H1 (cell line): ENCODE data around the gene LGALS1. TPM values are rescaled to one million over a fixed set of nuclear protein-coding genes. Genes with fewer than 3 reads are reported as not detected.

Experiments used
- CTCF ChIA-PET: fragments of 300-600 bp; sonication (Branson Sonifier 250); formaldehyde crosslinking; loops from one replicate; lab custom pipeline; 2021; ENCODE audit not compliant: partially characterized antibody; lab: Charles Lee
- POLR2A ChIA-PET: fragments of 300-600 bp; sonication (Branson Sonifier 250); formaldehyde crosslinking; loops from one replicate; lab custom pipeline; 2021; ENCODE audit warnings: inconsistent platforms; ENCODE audit not compliant: partially characterized antibody; lab: Charles Lee
- DNase-seq, 2 experiments: peaks; one replicate each; pipeline versions ENCODE4 v3.0.0 to v3.0.0-alpha.2; 2010 to 2022; ENCODE audit warnings: low spot score in 2 of 2, low read depth in 1 of 2, mixed read lengths in 1 of 2
- FAIRE-seq: peaks from 2 replicates; lab custom pipeline; 2011; peaks lifted over from hg19 to GRCh38; lab: Jason Lieb, UNC
- H2AFZ ChIP-seq: 2 replicates; pipeline ENCODE4 v1.8.1; 2012; ENCODE audit warnings: low read length, inconsistent platforms
- H2AK5ac ChIP-seq: 2 replicates; pipeline ENCODE4 v1.6.1; 2013; ENCODE audit warnings: low read depth, low read length
- H2BK120ac ChIP-seq: replicated peaks from 2 replicates; pipeline ENCODE3; 2013; ENCODE audit warnings: low read depth, low read length, inconsistent platforms
- H2BK12ac ChIP-seq: 2 replicates; pipeline ENCODE4 v1.6.1; 2013; ENCODE audit warnings: low read depth, low read length
- H2BK15ac ChIP-seq: 2 replicates; pipeline ENCODE4 v1.6.1; 2013; ENCODE audit warnings: low read length
- H2BK20ac ChIP-seq: 2 replicates; pipeline ENCODE4 v1.6.1; 2013; ENCODE audit warnings: low read length
- H2BK5ac ChIP-seq: 2 replicates; pipeline ENCODE4 v1.6.1; 2013; ENCODE audit warnings: low read depth, low read length
- H3K14ac ChIP-seq: 2 replicates; pipeline ENCODE4 v1.6.1; 2013; ENCODE audit warnings: inconsistent platforms; ENCODE audit not compliant: insufficient read length
- H3K18ac ChIP-seq: 2 replicates; pipeline ENCODE4 v1.6.1; 2013; ENCODE audit warnings: low read length; ENCODE audit errors: extremely low read depth
- H3K23ac ChIP-seq: 2 replicates; pipeline ENCODE4 v1.6.1; 2013; ENCODE audit warnings: inconsistent platforms; ENCODE audit not compliant: insufficient read length
- H3K23me2 ChIP-seq: 2 replicates; pipeline ENCODE4 v1.6.1; 2013; ENCODE audit warnings: low read depth, low read length
- H3K27ac ChIP-seq: 2 replicates; pipeline ENCODE4 v1.6.1; 2011; ENCODE audit warnings: low read depth, low read length, inconsistent platforms
- H3K27me3 ChIP-seq, 4 experiments: replicated peaks in 1 of 4; 1 replicate in 1 of 4; 2 replicates in 3 of 4; pipeline versions ENCODE4 v1.6.1 to v1.8.1; 2011 to 2013; ENCODE audit warnings: low read length in 3 of 4, mild to moderate bottlenecking in 3 of 4, inconsistent platforms in 2 of 4, mixed read lengths in 2 of 4, moderate library complexity in 1 of 4; ENCODE audit not compliant: control insufficient read depth in 3 of 4, insufficient read depth in 3 of 4; ENCODE audit errors: extremely low read depth in 1 of 4
- H3K36me3 ChIP-seq, 4 experiments: 2 replicates each; pipeline versions ENCODE4 v1.6.1 to v1.8.1; 2011 to 2013; ENCODE audit warnings: mild to moderate bottlenecking in 4 of 4, low read length in 3 of 4, moderate library complexity in 2 of 4, control low read depth in 1 of 4, inconsistent platforms in 1 of 4; ENCODE audit not compliant: insufficient read depth in 4 of 4, control insufficient read depth in 2 of 4
- H3K4ac ChIP-seq: replicated peaks from 2 replicates; pipeline ENCODE3; 2013; ENCODE audit warnings: low read length, low read depth, mixed read lengths, inconsistent platforms; ENCODE audit not compliant: insufficient read length
- H3K4me1 ChIP-seq, 4 experiments: replicated peaks in 1 of 4; 1 replicate in 1 of 4; 2 replicates in 3 of 4; pipeline versions ENCODE4 v1.6.1 to v1.8.1; 2011 to 2013; ENCODE audit warnings: low read length in 3 of 4, inconsistent platforms in 2 of 4, mixed read lengths in 1 of 4; ENCODE audit not compliant: insufficient read depth in 4 of 4, control insufficient read depth in 3 of 4
- H3K4me2 ChIP-seq, 2 experiments: 2 replicates each; pipeline versions ENCODE4 v1.6.1 to v1.8.1; 2011 to 2013; ENCODE audit warnings: low read depth in 2 of 2, low read length in 2 of 2, control low read depth in 1 of 2, inconsistent platforms in 1 of 2, mild to moderate bottlenecking in 1 of 2; ENCODE audit not compliant: insufficient read depth in 1 of 2
- H3K4me3 ChIP-seq, 4 experiments: fragments of 200-600, 300-600 bp in 1 of 4; sonication (generic), shearing (Covaris generic), sonication (Bioruptor Twin) in 1 of 4; 2 replicates each; pipeline versions ENCODE4 v1.5.1 to v1.8.1; 2011 to 2016; ENCODE audit warnings: low read length in 4 of 4, low read depth in 3 of 4, control low read depth in 2 of 4, inconsistent platforms in 2 of 4, mild to moderate bottlenecking in 2 of 4, mixed read lengths in 1 of 4, moderate library complexity in 1 of 4; ENCODE audit not compliant: insufficient read depth in 2 of 4; ENCODE audit errors: extremely low read depth in 1 of 4
- H3K56ac ChIP-seq: replicated peaks from 2 replicates; pipeline ENCODE3; 2013; ENCODE audit warnings: low read depth, mild to moderate bottlenecking, mixed read lengths, low read length, inconsistent platforms; ENCODE audit not compliant: insufficient read length
- H3K79me1 ChIP-seq: 2 replicates; pipeline ENCODE4 v1.6.1; 2013; ENCODE audit warnings: low read depth, low read length, control low read depth
- H3K79me2 ChIP-seq, 2 experiments: 2 replicates each; pipeline versions ENCODE4 v1.6.1 to v1.8.1; 2012 to 2013; ENCODE audit warnings: low read length in 2 of 2, mild to moderate bottlenecking in 2 of 2, inconsistent platforms in 1 of 2; ENCODE audit not compliant: insufficient read depth in 2 of 2, control insufficient read depth in 1 of 2
- H3K9ac ChIP-seq, 4 experiments: replicated peaks in 1 of 4; 1 replicate in 1 of 4; 2 replicates in 3 of 4; pipeline versions ENCODE4 v1.6.1 to v1.8.1; 2011 to 2013; ENCODE audit warnings: low read depth in 3 of 4, low read length in 3 of 4, control low read depth in 2 of 4, mild to moderate bottlenecking in 2 of 4, moderate library complexity in 2 of 4, inconsistent platforms in 1 of 4; ENCODE audit errors: extremely low read depth in 1 of 4
- H3K9me3 ChIP-seq, 2 experiments: 2 replicates each; pipeline versions ENCODE4 v1.6.1 to v1.8.1; 2012 to 2013; ENCODE audit warnings: mild to moderate bottlenecking in 2 of 2, moderate library complexity in 2 of 2, control low read depth in 1 of 2, inconsistent platforms in 1 of 2, low read depth in 1 of 2, low read length in 1 of 2, mixed read lengths in 1 of 2; ENCODE audit not compliant: insufficient read depth in 2 of 2
- H4K20me1 ChIP-seq, 2 experiments: replicated peaks in 1 of 2; 2 replicates each; pipeline versions ENCODE3 to v1.8.1; 2011 to 2013; ENCODE audit warnings: inconsistent platforms in 2 of 2, low read length in 2 of 2, mild to moderate bottlenecking in 1 of 2; ENCODE audit not compliant: insufficient read depth in 2 of 2, control insufficient read depth in 1 of 2
- H4K5ac ChIP-seq: 2 replicates; pipeline ENCODE4 v1.6.1; 2013; ENCODE audit warnings: low read length, low read depth, mixed read lengths, inconsistent platforms; ENCODE audit not compliant: insufficient read length
- H4K8ac ChIP-seq: 2 replicates; pipeline ENCODE4 v1.8.0; 2013; ENCODE audit warnings: mild to moderate bottlenecking, moderate library complexity, low read length, inconsistent platforms; ENCODE audit not compliant: insufficient read depth; ENCODE audit errors: extremely low read depth
- H4K91ac ChIP-seq: replicated peaks from 2 replicates; pipeline ENCODE3; 2013; ENCODE audit warnings: low read length, mixed read lengths, inconsistent platforms; ENCODE audit not compliant: insufficient read length
- JUN ChIP-seq: IDR thresholded peaks from 2 replicates; pipeline ENCODE4 v1.6.1; 2011; ENCODE audit warnings: low read depth, mild to moderate bottlenecking, improper control_type of control experiment, low read length
- KDM5A ChIP-seq: fragments of 200-600 bp; IDR thresholded peaks from 2 replicates; pipeline ENCODE4 v1.7.1; 2012; ENCODE audit warnings: mild to moderate bottlenecking, low read length, inconsistent platforms, mixed read lengths
- WGBS, 2 experiments: shearing (Covaris generic) in 1 of 2; methylation state at CpG; one replicate each; pipeline versions ENCODE4 v1.1.6 to v1.1.7; 2013 to 2015; ENCODE audit warnings: low lambda C conversion rate in 2 of 2, mixed read lengths in 2 of 2, inconsistent platforms in 1 of 2, low coverage in 1 of 2, missing lambda C conversion rate in 1 of 2; ENCODE audit not compliant: insufficient replicate concordance in 2 of 2, insufficient coverage in 1 of 2, insufficient read length in 1 of 2; ENCODE audit errors: extremely low coverage in 1 of 2, missing lambda C conversion rate in 1 of 2; 5-methylcytosine and 5-hydroxymethylcytosine counted together
- polyA plus RNA-seq, 7 experiments: library from polyadenylated mRNA; depleted of rRNA in 3 of 7; stranded (reverse) in 5 of 7; unstranded in 2 of 7; fragments of >200 nt in 5 of 7; fragments of 200-250 nt in 2 of 7; gene quantifications; 1 replicate in 5 of 7; 2 replicates in 1 of 7; 4 replicates in 1 of 7; pipeline versions ENCODE4 v1.2.1 to v1.2.3, GENCODE V29; 2011 to 2013; ENCODE audit warnings: missing spikeins in 2 of 7, mixed read lengths in 2 of 7
- total RNA-seq: library from RNA; stranded (reverse); fragmentation: NEBNext Ultra II Directional; extraction: Animal tissue kit (Norgen Biotek cat#: 25700); gene quantifications from 2 replicates; pipeline ENCODE4 v1.2.1, GENCODE V29; 2021

Gene LGALS1
- total and polyA plus RNA-seq, 2 of the 8 experiments (the other 6 are each of a cell fraction or from before 2014, with no cell fraction given): 12.0 to 92.4 TPM

GRCh38 chr22:37709445-37709765 lies 34.0 kb downstream of the LGALS1 start:
- Histone ChIP-seq H3K79me2 (no peaks in the 10 kb centered on the region), H3K4ac (no peak overlapping the region), H3K36me3 (peaks cover 9 to 43% (median 18%) of the 10 kb centered on the region in 4 experiments; a peak in 6 of 8 replicates), H2BK120ac (no peak overlapping the region), H3K23me2 (no peaks in the 10 kb centered on the region), H3K4me1 (peaks cover 0 to 5% (median 0%) of the 10 kb centered on the region in 4 experiments; a peak in 1 of 7 replicates), H3K4me2 (no peak overlapping the region), H3K23ac (no peak overlapping the region), H2AK5ac (no peak overlapping the region), H3K27me3 (no peaks in the 10 kb centered on the region), H3K4me3 (no peak overlapping the region), H3K18ac (no peak overlapping the region), H4K20me1 (peaks cover 6 to 9% of the 10 kb centered on the region in 2 experiments)
- ChIA-PET CTCF (interaction anchor here (0.8 to 1.6 kb wide), 2 partner anchors 10 to 48 kb away, joined by 3 read pairs; no protein-coding TSS in a partner anchor), POLR2A (interaction anchor here (1.2 to 5.3 kb wide), 3 partner anchors 11 to 42 kb away, joined by 3 to 30 read pairs (median 7); partner anchors contain the start of gene TRIOBP)
- TF ChIP-seq KDM5A: no peak
- no peak for TF ChIP-seq JUN
- TF ChIP-seq, all 59 proteins: peak for 0
- Histone ChIP-seq H4K91ac (no peak overlapping the region), H2BK15ac (no peak overlapping the region), H2AFZ (no peak overlapping the region), H4K5ac (no peak overlapping the region), H3K14ac (no peak overlapping the region), H3K27ac (no peak overlapping the region), H3K79me1 (no peaks in the 10 kb centered on the region), H2BK12ac (no peak overlapping the region), H3K9ac (no peak overlapping the region), H3K56ac (no peak overlapping the region), H2BK5ac (no peak overlapping the region), H3K9me3 (no peaks in the 10 kb centered on the region; a peak in 1 of 4 replicates), H2BK20ac (no peak overlapping the region), H4K8ac (no peak overlapping the region)
- FAIRE-seq: no peak
- 90% methylated on average over 7 of the region's 15 CpGs; no CpG with 5 or more reads in 1 of the 2 experiments for WGBS, 2 experiments
- DNase-seq: no peak
